Thyroid gland (tissue), 4 donors: ENCODE results near the gene NDUFV2. TPM values are rescaled to one million over a fixed set of nuclear protein-coding genes. Genes with fewer than 3 reads are reported as not detected.
A peak's percentile ranks its signal among the peaks of the same experiment; 100 is the strongest.

Experiments used
- DNase-seq, 2 donors: peaks; one replicate each; pipeline ENCODE4 v3.0.0-alpha.2; 2019
- H3K27ac ChIP-seq, 3 donors: fragments of 200-600 bp; sonication (generic); 1 replicate in 2 of 3; 2 replicates in 1 of 3; pipeline ENCODE4 v1.5.1; 2016 to 2019; ENCODE audit warnings: mild to moderate bottlenecking in 1 of 3, moderate library complexity in 1 of 3
- H3K27me3 ChIP-seq: fragments of 200-600 bp; sonication (generic); one replicate; pipeline ENCODE4 v1.5.1; 2019
- H3K36me3 ChIP-seq, 2 donors: fragments of 200-600 bp; sonication (generic); one replicate each; pipeline ENCODE4 v1.5.1; 2016 to 2019
- H3K4me1 ChIP-seq, 2 donors: fragments of 200-600 bp; sonication (generic); one replicate each; pipeline ENCODE4 v1.5.1; 2017 to 2019
- H3K4me3 ChIP-seq, 3 donors: fragments of 200-600 bp; sonication (generic); replicated peaks in 1 of 3; 1 replicate in 2 of 3; 2 replicates in 1 of 3; pipeline ENCODE4 v1.5.1; 2016; ENCODE audit warnings: mild to moderate bottlenecking in 1 of 3
- H3K9me3 ChIP-seq: fragments of 200-600 bp; sonication (generic); one replicate; pipeline ENCODE4 v1.5.1; 2017
- CTCF ChIP-seq, 6 experiments: fragments of 200-600 bp in 3 of 6; fragments of 450-650 bp in 3 of 6; sonication (generic) in 3 of 6; IDR thresholded peaks; one replicate each; pipeline ENCODE4 v1.5.1; 2016 to 2019; ENCODE audit warnings: antibody characterized with exemption in 6 of 6, mild to moderate bottlenecking in 2 of 6, inconsistent platforms in 1 of 6, moderate library complexity in 1 of 6
- POLR2A ChIP-seq, 2 donors: fragments of 450-650 bp; IDR thresholded peaks; one replicate each; pipeline ENCODE4 v1.6.1; 2017; ENCODE audit warnings: antibody characterized with exemption in 2 of 2, mild to moderate bottlenecking in 2 of 2, moderate library complexity in 1 of 2
- WGBS, 2 donors: methylation state at CpG; one replicate each; pipeline ENCODE4 v1.1.5; 2017; 5-methylcytosine and 5-hydroxymethylcytosine counted together
- intact Hi-C: fragments of 100-400 bp; cut with DNase I; formaldehyde crosslinking; loops from one replicate; pipeline ENCODE4 v1.15.1; 2023
- total RNA-seq, 4 donors: library from RNA; depleted of rRNA; stranded (reverse); fragments of >200 nt; gene quantifications; one replicate each; pipeline ENCODE4 v1.2.3, GENCODE V29; 2016

The NDUFV2 gene
- total RNA-seq, 4 donors from 2014 or later: 103 to 114 (median 108) TPM

GRCh38 chr18:9137168-9138066 lies 34.9 kb downstream of the NDUFV2 start:
- intact Hi-C loops: loop anchor here (2.0 to 10.0 kb wide), 2 partner anchors 35 to 197 kb away; partner anchors contain the start of genes NDUFV2 and TWSG1
- peak; percentile 63 to 64 for DNase-seq
- peaks cover 49% of the 10 kb centered on the region in 2 donors for H3K4me1 ChIP-seq

GRCh38 chr18:9139400-9140039 lies 37.0 kb downstream of the NDUFV2 start:
- no peak for TF ChIP-seq POLR2A (IDR thresholded peaks at IDR 0.05)
- TF ChIP-seq CTCF (IDR thresholded peaks at IDR 0.05): no peak
- H3K9me3 ChIP-seq: no peaks in the 10 kb centered on the region
- H3K27me3 ChIP-seq: no peaks in the 10 kb centered on the region
- no peak for DNase-seq
- no peaks in the 10 kb centered on the region for H3K36me3 ChIP-seq
- H3K4me1 ChIP-seq: peaks cover 59 to 66% of the 10 kb centered on the region in 2 donors
- WGBS, 2 donors: 71 to 80% methylated on average over 7 of the region's 7 CpGs
- intact Hi-C loops: loop anchor here (10.0 kb wide), 1 partner anchor 195 kb away; the partner anchor contains the start of gene TWSG1
- no peak overlapping the region for H3K4me3 ChIP-seq
- no peak overlapping the region for H3K27ac ChIP-seq

More at GRCh38 chr18:9137168-9138066, 34.9 kb downstream of the NDUFV2 start:
- TF ChIP-seq POLR2A (IDR thresholded peaks at IDR 0.05) (peak in 1 of 2 donors; percentile 57), CTCF (IDR thresholded peaks at IDR 0.05) (no peak)
- 0% methylated on average over 16 to 23 of the region's 95 CpGs for WGBS, 2 donors
- Histone ChIP-seq H3K27ac (peak overlapping the region; percentile 98), H3K4me3 (peak overlapping the region; percentile 63 to 71 (median 65)), H3K36me3 (peaks cover 3 to 4% of the 10 kb centered on the region in 2 donors), H3K27me3 (no peaks in the 10 kb centered on the region), H3K9me3 (no peaks in the 10 kb centered on the region)

GRCh38 chr18:9140381-9140780 lies 37.9 kb downstream of the NDUFV2 start:
- Histone ChIP-seq H3K27me3 (no peaks in the 10 kb centered on the region), H3K4me3 (no peak overlapping the region), H3K4me1 (peaks cover 62 to 67% of the 10 kb centered on the region in 2 donors), H3K27ac (no peak overlapping the region), H3K9me3 (no peaks in the 10 kb centered on the region), H3K36me3 (no peaks in the 10 kb centered on the region)
- TF ChIP-seq CTCF (IDR thresholded peaks at IDR 0.05) (no peak), POLR2A (IDR thresholded peaks at IDR 0.05) (no peak)
- DNase-seq: no peak
- WGBS, 2 donors: 69 to 77% methylated on average over 2 of the region's 2 CpGs
- intact Hi-C loops: no loop called here

- no peak overlapping the region for H3K4me3 ChIP-seq
- intact Hi-C loops: no loop called here
- no peaks in the 10 kb centered on the region for H3K9me3 ChIP-seq
- H3K4me1 ChIP-seq: peaks cover 58 to 70% of the 10 kb centered on the region in 2 donors
- WGBS, 2 donors: 96 to 97% methylated on average over 2 of the region's 2 CpGs
- DNase-seq: no peak
- TF ChIP-seq POLR2A (IDR thresholded peaks at IDR 0.05) (no peak), CTCF (IDR thresholded peaks at IDR 0.05) (no peak)
- no peaks in the 10 kb centered on the region for H3K36me3 ChIP-seq
- no peak overlapping the region for H3K27ac ChIP-seq
- no peaks in the 10 kb centered on the region for H3K27me3 ChIP-seq
Measured at GRCh38 chr18:9140984-9141383, 38.5 kb downstream of the NDUFV2 start.
